ENCODE data around the gene ESX1.

The ESX1 gene

GRCh38 chrX:104205548-104205947 is 49.2 kb downstream of the ESX1 start:
- no peak for TF ChIP-seq CTCF (IDR thresholded peaks at IDR 0.05)
- intact Hi-C loops (cut with DNase I; ENCODE audit: low total_unique reads): no loop called here
- peaks cover 0 to 8% (median 0%) of the 10 kb centered on the region in 3 donors for H3K36me3 ChIP-seq
- no peaks in the 10 kb centered on the region for H3K27me3 ChIP-seq
- no peaks in the 10 kb centered on the region for H3K9me3 ChIP-seq
- DNase-seq: no peak
- no peaks in the 10 kb centered on the region for H3K4me1 ChIP-seq
- no peak overlapping the region for H3K27ac ChIP-seq
- no peak overlapping the region for H3K4me3 ChIP-seq
